ENCODE measurements around the gene RPS10. TPM values are rescaled to one million over a fixed set of nuclear protein-coding genes. Genes with fewer than 3 reads are reported as not detected.

The RPS10 gene
- total RNA-seq, 4 donors from 2014 or later: 983 to 4,649 (median 2,673) TPM

GRCh38 chr6:34425132-34425497, 754 bp downstream of the RPS10 start:
- peak overlapping the region; percentile 79 to 91 (median 85) for H3K27ac ChIP-seq
- no peak for DNase-seq
- H3K36me3 ChIP-seq: peaks cover 23 to 48% (median 39%) of the 10 kb centered on the region in 3 donors
- no peak for TF ChIP-seq POLR2A (IDR thresholded peaks at IDR 0.05)
- no peak for TF ChIP-seq CTCF (IDR thresholded peaks at IDR 0.05)
- peaks cover 14 to 44% (median 25%) of the 10 kb centered on the region in 3 donors for H3K4me1 ChIP-seq
- intact Hi-C loops (cut with DNase I): no loop called here
- H3K4me3 ChIP-seq: peak overlapping the region; percentile 52 to 80 (median 71)
- no peaks in the 10 kb centered on the region for H3K27me3 ChIP-seq
- 0 to 3% methylated on average over 4 to 9 of the region's 10 CpGs for WGBS, 2 donors
- no peaks in the 10 kb centered on the region for H3K9me3 ChIP-seq

DNA sequence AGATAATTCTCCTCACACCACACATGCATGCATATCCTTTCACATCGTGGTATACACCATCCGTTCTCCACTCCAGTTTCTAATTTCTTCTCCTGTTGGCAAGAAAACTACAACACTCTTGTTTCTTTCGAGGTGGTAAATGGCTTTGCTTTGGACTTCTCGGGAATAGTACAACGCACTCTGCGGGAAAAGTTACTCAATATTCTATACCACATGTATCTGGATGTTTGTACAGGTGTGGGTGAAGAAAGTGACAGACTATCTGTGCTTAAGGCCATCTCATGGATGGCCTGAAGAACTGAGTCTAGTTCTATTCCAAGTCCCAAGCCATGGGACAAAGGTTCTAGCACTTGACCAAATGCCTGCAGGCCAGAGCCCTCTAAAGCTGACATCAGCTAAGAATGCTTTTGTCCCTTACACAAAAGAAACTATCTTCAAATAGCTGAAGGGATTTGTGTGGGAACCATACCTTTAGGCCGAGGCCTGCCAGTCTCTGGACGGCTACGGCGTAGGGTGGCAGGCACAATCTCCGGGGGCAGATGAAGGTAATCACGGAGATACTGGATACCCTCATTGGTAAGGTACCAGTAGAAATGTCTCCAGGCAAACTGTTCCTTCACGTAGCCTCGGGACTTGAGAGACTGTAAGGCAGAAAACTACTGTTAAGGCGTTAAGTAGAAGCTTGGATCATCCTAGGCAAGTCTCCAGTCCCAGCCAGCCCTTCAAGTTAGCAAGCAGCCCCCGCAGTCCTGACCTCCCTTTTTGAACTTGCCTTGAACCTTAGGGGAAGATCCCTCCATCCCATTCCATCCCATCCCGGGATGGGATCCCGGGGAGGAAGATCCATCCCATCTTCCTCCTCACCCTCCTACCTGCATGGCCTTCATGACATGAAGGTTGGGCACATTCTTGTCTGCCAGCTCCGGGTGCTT, 1.4 kb downstream of the RPS10 start:
- intact Hi-C loops (cut with DNase I): no loop called here
- TF ChIP-seq CTCF (IDR thresholded peaks at IDR 0.05) (no peak), POLR2A (IDR thresholded peaks at IDR 0.05) (no peak)
- Histone ChIP-seq H3K4me3 (peak overlapping the region; percentile 52 to 80 (median 71)), H3K27me3 (no peaks in the 10 kb centered on the region), H3K36me3 (peaks cover 27 to 55% (median 45%) of the 10 kb centered on the region in 3 donors), H3K9me3 (no peaks in the 10 kb centered on the region), H3K27ac (peak overlapping the region; percentile 79 to 91 (median 85)), H3K4me1 (peaks cover 14 to 44% (median 25%) of the 10 kb centered on the region in 3 donors)
- DNase-seq: no peak
- 50 to 55% methylated on average over 19 of the region's 19 CpGs for WGBS, 2 donors

DNA sequence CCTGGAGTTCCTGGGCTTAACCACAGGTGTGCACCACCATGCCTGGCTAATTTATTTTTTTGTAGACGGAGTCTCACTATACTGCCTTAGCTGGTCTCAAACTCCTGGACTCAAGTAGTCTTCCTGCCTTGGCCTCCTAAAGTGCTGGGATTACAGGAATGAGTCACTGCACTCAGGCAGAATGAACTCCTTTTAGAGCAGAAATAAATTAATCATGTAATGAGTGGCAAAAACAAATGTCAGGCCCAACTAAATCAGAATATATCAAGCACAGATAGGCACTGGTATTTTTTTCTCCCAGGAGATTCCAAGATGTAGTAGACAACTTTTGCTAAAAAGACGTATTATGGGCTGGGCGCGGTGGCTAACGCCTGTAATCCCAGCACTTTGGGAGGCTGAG, 2.6 kb downstream of the RPS10 start:
- intact Hi-C loops (cut with DNase I): no loop called here
- peaks cover 27 to 67% (median 57%) of the 10 kb centered on the region in 3 donors for H3K36me3 ChIP-seq
- TF ChIP-seq POLR2A (IDR thresholded peaks at IDR 0.05): no peak
- TF ChIP-seq CTCF (IDR thresholded peaks at IDR 0.05): no peak

DNA sequence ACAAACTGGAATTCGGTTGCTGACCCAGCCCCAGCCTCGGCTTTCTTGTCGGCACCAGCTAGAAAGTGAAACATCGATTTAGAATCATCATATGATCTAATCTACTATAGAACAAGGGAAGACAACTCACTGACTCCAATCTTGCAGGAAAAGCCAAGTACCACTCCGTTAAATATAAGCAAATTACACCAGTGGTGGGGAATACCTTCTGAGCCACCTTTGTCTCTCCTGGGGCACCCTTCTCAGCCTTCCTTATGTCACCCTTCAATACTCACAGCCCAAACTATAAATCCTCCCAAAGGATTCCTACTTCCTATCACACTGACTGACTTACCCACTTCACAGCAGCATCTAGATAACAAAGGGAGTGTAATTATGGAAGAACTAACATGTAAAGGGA, 7.5 kb downstream of the RPS10 start:
- TF ChIP-seq CTCF (IDR thresholded peaks at IDR 0.05): no peak
- no peak for TF ChIP-seq POLR2A (IDR thresholded peaks at IDR 0.05)
- Histone ChIP-seq H3K36me3 (peaks cover 27 to 76% (median 61%) of the 10 kb centered on the region in 3 donors), H3K27me3 (no peaks in the 10 kb centered on the region), H3K4me3 (no peak overlapping the region), H3K27ac (no peak overlapping the region), H3K4me1 (peaks cover 6 to 40% (median 17%) of the 10 kb centered on the region in 3 donors), H3K9me3 (no peaks in the 10 kb centered on the region)
- intact Hi-C loops (cut with DNase I): loop anchor here (5.0 kb wide), 2 partner anchors 166 to 221 kb away; no protein-coding TSS in a partner anchor
- WGBS, 2 donors: 55 to 71% methylated on average over 5 of the region's 5 CpGs
- no peak for DNase-seq

More for the DNA sequence above, 2.6 kb downstream of the RPS10 start:
- no peak for DNase-seq
- Histone ChIP-seq H3K27me3 (no peaks in the 10 kb centered on the region), H3K4me1 (peaks cover 14 to 44% (median 25%) of the 10 kb centered on the region in 3 donors), H3K4me3 (no peak overlapping the region), H3K27ac (peak overlapping the region in 2 of 4 donors; percentile 9 to 90), H3K9me3 (no peaks in the 10 kb centered on the region)
- 62 to 85% methylated on average over 5 of the region's 5 CpGs for WGBS, 2 donors

DNA sequence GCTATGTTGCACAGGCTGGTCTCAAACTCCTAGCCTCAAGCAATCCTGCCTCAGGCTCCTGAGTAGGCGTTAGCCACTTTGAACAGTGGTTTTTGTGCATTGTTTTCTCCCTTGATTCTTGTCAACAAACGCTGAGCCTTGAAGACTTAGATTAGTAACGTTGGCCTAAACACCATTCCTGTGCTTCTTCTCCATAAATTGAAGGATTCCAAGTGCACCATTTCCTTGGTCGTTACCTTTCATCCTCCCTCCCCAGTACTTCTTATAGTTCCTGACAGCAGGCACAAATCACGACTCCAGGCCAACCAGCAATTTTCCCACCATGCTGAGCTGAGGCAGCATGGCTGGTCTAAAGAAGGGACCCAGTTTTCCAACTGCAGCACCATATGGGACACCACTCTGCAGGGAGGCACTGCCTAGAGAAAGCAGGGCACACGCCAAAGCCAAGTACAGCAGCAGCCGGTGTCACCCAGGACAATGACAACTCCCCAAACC, 8.9 kb downstream of the RPS10 start:
- Histone ChIP-seq H3K36me3 (peaks cover 16 to 62% (median 47%) of the 10 kb centered on the region in 3 donors), H3K27ac (no peak overlapping the region), H3K27me3 (no peaks in the 10 kb centered on the region), H3K4me3 (no peak overlapping the region), H3K4me1 (peaks cover 6 to 30% (median 9%) of the 10 kb centered on the region in 3 donors), H3K9me3 (no peaks in the 10 kb centered on the region)
- WGBS, 2 donors: 37 to 59% methylated on average over 6 to 7 of the region's 7 CpGs
- DNase-seq: no peak
- TF ChIP-seq CTCF (IDR thresholded peaks at IDR 0.05) (no peak), POLR2A (IDR thresholded peaks at IDR 0.05) (no peak)
- intact Hi-C loops (cut with DNase I): loop anchor here (5.0 kb wide), 2 partner anchors 165 to 220 kb away; no protein-coding TSS in a partner anchor
